UCSD-AML1 (cell line): Measurements from ENCODE around the gene CASKIN2.
"Not testable (repeated sequence)": the region's sequence is repeated elsewhere in the genome, so short reads cannot be mapped to it uniquely, and the experiment has no call there.

Experiments
- DNase-seq: peaks from one replicate; lab custom pipeline; 2025; ENCODE audit not compliant: unreplicated experiment; lab: John Stamatoyannopoulos, UW

Gene CASKIN2

DNA sequence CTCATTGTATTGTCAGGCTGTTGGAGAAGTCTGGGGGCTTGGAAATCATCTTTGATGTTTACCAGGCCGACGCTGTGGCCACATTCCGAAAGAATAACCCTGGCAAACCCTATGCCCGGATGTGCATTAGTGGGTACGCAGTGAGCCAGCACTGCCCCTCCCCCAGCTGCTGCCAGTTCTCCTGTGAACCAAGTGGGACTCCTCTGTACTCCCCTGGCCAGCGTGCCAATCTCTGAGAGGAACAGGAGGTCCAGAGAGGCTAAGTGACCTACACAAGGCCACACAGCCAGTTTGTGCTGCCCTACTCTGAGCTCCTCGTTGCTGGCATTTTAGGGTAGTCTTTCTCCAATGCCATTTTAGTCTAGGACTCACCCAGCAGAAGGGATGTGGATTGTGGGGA lies 8.3 kb upstream of the CASKIN2 start:
- DNase-seq = no peak

DNA sequence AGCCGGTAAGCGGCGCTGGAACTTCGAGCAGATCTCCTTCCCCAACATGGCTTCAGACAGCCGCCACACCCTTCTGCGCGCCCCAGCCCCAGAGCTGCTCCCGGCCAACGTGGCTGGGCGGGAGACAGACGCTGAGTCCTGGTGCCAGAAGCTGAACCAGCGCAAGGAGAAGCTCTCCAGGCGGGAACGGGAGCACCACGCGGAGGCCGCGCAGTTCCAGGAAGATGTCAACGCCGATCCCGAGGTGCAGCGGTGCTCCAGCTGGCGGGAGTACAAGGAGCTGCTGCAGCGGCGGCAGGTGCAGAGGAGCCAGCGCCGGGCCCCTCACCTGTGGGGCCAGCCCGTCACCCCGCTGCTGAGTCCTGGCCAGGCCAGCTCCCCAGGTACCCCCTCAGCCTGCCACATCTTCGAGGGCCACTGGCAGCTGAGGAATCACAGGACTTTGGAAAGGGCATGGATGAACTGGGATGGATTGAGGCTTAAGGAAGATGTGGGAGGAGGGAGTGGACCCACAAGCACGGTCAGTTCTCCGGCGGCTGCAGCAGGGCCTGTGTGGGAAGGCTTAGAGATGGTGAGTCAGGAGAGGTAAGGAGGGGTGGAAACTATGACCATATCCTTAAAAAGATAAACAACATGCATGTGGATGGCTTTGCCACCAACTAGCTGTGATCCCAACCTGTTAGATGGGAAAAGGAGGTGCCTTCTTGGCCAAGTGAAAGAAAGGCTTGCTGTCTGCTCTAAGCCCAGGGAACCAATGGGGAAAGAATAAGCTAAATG lies 6.8 kb upstream of the CASKIN2 start:
- DNase-seq = no peak

DNA sequence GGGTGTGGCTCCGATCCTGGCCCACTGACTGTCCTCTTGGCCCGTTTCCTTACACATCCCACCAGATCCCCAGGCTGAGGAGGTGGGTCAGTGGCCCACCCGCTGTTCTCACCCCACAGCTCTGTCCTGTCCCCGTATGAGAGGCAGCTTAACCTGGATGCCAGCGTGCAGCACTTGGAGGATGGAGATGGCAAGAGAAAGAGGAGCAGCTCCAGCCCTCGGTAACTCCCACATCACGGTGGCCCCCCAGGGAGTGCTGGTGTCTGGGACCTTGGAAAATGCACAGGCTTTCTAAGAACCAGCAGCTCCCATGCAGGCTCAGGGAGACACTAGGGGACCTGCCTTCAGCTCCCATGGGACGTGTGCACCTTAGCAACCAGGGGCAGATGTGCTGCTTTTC lies 6.0 kb upstream of the CASKIN2 start:
- no peak for DNase-seq

DNA sequence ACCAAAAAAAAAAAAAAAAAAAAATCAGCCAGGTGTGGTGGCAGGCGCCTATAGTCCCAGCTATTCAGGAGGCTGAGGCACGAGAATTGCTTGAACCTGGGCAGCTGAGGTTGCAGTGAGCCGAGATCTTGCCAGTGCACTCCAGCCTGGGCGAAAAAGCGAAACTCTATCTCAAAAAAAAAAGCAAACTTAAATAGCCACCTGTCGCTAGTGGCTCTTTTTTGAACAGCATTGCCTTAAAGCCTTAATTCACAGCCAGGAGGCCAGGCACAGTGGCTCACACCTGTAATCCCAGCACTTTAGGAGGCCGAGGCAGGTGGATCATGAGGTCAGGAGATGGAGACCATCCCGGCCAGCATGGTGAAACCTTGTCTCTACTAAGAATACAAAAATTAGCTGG lies 5.1 kb upstream of the CASKIN2 start:
- not testable (repeated sequence) for DNase-seq

DNA sequence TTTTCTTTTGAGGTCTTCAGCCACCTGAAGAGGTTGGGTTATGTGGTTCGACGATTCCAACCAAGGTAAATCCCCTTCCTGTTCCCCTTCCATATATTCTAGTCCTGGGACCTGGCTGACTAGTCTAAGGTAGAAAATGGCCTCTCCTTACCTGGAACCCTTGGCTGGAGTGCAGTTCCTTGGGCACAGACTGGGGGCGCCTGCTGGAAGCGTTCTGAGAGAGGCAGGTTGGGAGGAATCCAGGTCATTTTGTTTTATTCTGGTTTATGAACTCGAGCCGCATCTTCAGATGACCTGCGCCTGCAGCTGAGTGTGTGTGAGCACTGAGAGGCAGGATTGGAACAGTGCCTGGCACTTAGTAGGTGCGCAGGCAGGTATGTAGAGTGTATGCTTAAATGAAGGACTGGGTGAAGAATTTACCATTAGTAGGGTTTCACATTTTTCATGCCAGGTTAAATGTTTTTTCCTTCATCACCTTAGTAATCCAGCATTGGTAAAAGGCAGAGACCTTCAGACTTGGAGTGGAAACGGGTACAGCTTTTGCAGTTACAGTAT lies 3.7 kb upstream of the CASKIN2 start:
- no peak for DNase-seq

DNA sequence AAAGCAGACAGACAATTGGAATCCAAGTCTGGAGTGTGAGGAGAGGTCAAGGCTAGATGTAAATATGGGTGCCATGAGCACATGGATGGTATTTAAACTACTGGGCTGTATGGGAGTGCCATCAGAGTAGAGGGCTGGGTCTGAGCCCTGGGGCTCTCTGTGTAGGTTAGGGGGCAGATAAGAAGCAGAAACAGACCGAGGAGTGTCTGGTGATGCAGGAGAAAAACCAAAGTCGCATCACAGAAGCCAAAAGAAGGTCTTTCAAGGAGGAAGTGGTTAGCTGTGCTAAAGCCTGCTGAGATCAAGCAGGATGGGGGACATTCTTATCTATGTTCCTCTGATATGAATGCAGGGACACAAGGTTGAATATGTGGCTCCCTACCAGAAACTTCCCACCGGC lies 2.9 kb upstream of the CASKIN2 start:
- no peak for DNase-seq

DNA sequence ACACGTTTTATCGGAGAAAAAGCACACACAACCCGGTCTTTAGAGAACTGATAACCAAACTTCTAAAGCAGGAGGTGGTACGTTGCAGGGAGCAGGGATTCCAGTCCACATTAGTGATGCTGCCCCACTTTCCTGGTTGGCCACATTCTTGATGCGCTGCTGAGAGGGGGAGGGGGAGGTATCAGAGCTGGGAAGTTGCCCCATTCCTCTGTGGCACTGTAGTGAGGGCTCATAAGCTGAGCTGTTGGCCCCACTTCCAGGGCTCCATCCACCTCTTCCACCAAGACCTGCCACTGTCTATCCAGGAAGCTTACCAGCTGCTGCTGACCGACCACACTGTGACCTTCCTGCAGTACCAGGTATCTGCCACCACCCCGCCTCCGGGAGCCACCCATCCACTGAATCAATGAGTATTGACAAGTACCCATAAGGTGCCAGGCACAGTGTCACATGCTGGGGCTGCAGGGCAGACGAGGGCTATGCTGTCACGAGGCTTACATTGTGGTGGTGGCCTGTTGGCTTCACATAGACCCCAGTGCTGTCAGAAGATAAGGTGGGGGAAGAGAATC lies 2.0 kb upstream of the CASKIN2 start:
- DNase-seq = no peak

DNA sequence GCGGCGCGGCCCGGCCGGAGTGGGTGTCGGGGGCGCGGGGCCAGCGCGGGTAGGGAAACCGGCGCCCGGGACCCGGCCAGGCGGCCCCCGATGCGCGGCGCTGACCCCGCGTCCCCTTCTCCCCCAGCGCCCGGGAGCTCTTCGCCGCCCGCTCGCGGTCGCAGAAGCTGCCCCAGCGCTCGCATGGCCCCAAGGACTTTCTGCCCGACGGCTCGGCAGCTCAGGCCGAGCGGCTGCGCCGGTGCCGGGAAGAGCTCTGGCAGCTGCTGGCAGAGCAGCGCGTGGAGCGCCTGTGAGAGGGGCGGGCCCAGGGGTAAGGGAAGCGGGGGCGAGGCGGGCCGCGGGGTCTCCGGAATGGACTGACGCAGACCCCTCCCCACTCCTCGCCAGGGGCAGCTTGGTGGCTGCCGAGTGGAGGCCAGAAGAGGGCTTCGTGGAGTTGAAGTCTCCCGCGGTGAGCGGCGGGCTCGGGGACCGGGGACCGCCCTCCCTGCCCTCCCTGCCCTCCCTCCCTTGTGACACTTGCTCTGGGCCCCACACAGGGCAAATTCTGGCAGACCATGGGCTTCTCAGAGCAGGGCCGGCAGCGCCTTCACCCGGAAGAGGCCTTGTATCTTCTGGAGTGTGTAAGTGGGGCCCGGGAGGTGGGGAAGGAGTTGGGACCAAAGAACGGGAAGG lies 1.4 kb upstream of the CASKIN2 start:
- DNase-seq = peak; percentile 64

DNA sequence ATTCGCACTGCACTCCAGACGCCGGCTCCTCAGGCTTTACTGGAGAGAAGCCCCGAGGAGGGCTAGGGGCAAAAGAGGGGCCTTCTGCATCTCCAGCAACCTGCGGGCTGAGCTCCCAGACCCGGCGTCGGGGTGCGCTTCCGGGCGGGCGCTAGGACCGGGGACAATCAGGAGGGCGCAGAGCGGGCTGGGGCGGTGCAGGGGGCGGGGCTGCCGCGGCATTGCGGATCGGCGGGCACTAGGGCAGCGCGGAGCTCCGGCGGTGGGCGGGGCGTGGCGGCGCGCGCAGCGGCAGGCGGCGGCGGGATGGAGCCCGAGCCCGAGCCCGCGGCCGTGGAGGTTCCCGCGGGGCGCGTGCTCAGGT lies 900 bp upstream of the CASKIN2 start, which contains the start of gene TSEN54:
Gene TSEN54, plus strand, starts transcription at position 274 of the 364 bp plus-strand sequence. Its CDS starts 33 bp downstream, at position 307.
- DNase-seq = peak; percentile 94

DNA sequence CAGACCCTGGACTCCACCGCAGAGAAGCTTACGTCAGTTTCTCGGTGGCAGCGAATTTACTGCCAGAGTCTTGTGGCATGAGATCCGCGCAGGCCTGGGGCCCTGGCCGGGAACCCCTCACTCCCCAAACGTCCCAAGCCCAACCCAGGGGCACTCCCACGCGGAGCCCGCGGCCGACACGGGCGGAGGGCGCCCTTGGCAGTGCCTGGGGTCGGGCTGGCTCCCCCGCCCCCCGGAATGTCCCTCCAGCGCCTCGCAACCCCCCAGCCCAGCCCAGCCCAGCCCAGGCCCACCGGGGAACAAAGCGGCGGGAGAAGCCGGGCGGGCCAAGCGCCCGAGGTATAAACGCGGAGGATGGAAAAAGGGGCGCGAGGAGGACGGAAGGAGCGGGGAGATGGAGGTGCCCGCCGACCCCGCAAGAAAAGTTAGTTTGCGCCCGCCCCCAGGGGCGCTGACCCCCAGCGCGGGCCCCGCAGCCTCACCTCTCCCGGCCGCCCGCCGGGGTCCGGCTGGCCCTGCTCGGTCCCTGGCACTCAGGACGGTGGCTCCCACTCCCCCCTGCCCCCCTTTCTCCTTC lies 330 bp downstream of the CASKIN2 start:
- DNase-seq = no peak

DNA sequence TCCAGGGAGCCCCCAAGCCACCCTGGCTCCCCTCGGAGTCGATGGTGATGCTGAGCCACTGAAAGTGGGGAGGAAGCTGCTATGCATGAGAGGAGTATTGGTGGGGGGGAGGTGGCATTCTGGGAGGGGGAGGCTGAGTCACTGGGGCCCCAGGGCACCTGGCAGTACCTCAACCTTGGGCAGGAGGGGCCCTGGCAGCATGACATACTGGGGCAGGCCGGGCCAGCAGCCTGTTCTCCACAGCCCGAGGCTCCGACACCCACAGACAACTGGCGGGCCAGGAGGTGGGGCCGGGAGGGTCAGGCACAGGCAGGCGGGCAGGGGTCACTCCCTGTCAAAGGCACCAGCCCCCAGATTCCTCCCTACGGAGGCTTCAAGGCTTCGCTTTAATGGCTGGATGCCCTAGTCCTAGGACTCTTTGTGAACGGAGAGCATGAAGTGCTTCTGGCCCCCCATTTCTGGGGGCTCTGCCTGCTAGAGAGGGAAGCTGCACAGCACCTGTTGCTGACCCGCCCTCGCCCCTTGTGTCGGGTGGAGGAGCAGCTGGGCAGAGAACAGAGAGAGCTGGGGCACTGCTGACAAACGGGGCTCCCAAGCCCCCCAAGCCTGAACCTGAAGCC lies 928 bp downstream of the CASKIN2 start:
- DNase-seq = no peak

DNA sequence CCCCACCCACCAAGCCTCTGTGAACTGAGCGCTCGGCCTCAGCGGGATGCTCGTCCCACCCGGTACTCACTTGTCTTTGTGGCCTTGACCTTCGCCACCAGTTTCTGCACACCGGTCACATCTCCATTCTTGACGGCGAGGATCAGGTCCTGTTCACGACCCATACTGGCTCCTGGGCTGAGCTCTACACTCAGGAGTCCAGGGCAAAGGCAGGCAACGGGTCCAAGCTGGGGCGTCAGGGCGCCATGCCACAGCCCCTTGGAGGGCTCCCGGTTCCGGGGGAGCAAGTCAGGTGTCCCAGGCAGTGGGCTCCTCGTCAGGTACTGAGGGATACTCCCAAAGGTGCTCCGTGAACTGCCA lies 1.7 kb downstream of the CASKIN2 start:
- no peak for DNase-seq

DNA sequence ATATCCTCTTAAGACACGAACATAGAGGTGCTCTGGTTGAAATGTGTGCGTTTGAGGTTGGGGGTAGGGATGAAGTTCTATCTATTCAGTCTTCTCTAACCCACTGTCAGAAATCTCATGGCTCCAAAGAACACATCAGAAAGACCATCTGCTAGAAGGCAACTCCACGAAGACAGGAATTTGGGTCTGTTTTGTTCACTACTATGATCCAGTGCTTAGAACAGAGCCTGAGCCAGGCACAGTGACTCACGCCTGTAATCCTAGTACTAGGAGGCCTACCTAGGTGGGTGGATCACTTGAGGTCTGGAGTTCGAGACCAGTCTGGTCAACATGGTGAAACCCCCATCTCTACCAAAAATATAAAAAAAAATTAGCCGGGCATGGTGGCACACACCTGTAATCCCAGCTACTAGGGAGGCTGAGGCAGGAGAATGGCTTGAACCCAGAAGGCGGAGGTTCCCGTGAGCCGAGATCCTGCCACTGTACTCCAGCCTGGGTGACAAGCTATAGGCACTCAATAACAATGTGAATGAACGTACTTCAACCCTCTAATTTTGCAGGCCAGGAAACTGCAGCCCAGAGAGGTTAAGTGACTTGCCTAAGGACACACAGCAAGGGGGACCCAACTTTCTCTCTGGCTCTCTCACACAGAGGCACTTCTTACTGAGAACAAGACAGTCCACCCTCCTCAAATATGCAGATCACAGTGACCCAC lies 2.3 kb downstream of the CASKIN2 start:
- no peak for DNase-seq

DNA sequence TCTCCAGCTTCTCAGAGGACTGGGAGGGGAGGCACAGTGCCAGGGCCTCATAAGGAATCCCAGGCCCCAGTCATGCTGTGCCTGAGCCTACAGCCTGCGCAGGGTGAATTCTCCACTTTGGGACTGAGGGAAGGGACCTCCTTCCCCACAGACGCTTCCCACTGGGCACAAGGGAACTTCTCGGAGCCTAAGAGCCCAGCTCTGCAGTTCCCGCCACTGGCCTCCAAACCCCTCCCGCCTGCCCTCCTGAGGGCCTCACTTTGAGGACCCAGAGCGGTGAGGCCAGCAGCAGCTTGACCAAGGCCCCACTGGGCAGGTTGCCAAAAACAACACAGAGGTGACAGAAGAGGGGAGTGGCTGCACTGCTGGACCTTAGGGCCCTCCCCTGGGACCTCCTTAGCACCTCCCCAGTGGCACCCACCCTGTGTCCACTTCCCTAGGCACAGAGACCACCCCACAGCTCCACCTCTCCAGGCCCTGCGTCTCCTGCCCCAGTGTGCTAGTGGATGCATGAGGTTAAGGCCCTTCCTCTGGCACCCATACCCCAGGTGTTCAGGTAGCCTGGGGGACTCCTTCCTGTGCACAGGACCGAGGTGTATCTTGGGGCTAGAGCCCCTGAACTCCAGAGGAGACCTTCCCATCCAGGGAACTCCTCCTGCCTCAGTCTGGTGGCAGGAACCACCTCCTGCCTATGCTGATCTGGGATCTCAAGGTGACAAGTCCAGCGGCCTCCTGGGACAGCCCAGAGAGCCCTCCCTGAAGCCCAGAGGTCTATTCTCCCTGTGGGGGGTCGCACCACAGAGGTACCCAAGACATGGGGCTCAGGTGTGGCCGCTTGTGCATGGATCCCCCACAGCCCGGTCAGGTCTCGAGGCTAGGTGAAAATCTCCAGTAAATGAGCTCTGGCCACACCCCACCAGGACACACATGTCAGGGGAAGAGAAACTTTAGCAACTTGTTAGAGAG lies 3.4 kb downstream of the CASKIN2 start:
- no peak for DNase-seq

DNA sequence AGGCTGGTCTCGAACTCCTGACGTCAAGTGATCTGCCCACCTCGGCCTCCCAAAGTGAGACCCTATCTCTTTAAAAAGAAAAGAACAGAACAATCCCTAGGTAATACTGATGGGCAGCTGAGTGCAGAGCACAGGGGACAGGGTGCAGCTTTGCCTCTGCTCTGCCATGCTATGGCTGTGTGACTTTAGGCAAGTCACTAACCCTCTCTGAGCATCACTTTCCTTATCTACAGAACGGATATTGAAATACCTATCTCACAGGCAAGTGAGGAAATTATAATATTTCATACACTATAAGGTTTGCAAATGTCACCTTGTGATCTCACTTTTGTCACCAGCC lies 4.1 kb downstream of the CASKIN2 start:
- no peak for DNase-seq

DNA sequence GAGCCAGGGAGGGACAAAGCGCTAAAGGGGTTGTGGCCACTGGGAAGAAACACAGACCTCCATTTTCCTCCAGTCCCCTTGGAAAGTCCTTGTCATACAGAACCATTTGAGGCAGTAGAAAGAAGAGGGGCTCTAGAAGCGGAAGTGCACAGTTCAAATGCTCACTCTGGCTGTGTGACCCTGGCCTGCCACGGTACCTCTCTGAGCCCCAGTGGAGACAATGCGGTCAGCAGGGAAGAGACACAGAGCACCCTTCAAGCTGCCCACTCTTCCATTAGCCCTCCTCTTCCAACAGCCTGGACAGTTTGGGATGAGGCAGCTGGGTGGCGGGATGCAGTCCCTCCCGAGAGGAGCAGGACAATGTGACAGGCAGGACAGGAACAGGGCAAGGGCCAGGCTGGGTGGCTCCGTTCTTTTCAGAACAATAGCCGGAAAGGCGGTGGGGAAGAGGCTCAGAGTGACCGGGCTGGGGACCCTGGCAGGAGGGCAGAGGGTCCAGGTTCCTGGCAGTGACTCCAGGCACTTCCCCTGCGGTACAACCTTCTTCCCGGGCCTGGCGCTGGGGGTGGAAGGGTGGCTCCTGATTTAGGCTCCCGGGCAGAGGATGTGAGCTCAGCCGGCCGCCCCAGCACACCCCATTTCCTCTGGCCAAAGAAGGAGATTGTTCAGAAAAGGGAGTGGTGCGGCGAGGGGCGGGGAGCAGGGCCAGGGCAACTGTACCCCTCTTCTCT lies 5.6 kb downstream of the CASKIN2 start:
- no peak for DNase-seq

DNA sequence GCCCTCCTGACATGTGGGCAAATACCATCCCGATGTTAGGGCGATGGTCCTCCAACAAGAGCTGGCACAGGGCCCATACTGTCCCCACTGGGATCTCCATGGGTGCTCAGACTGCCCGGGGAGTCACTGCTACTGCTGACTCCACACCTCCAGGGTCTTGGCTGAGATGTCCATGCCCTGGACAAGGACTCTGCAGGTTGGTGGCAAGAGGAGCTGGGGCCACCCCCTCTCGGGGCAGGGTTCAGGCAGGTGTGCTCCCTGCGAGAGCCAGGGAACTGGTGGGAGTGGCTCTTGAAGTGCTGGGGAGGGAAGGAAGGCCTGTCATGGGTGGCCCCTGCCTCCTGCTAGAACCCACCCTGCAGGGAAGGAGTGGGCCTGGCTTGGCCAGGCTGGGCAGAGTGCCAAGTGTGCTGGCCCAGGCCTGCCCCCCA lies 6.4 kb downstream of the CASKIN2 start:
- DNase-seq = no peak

DNA sequence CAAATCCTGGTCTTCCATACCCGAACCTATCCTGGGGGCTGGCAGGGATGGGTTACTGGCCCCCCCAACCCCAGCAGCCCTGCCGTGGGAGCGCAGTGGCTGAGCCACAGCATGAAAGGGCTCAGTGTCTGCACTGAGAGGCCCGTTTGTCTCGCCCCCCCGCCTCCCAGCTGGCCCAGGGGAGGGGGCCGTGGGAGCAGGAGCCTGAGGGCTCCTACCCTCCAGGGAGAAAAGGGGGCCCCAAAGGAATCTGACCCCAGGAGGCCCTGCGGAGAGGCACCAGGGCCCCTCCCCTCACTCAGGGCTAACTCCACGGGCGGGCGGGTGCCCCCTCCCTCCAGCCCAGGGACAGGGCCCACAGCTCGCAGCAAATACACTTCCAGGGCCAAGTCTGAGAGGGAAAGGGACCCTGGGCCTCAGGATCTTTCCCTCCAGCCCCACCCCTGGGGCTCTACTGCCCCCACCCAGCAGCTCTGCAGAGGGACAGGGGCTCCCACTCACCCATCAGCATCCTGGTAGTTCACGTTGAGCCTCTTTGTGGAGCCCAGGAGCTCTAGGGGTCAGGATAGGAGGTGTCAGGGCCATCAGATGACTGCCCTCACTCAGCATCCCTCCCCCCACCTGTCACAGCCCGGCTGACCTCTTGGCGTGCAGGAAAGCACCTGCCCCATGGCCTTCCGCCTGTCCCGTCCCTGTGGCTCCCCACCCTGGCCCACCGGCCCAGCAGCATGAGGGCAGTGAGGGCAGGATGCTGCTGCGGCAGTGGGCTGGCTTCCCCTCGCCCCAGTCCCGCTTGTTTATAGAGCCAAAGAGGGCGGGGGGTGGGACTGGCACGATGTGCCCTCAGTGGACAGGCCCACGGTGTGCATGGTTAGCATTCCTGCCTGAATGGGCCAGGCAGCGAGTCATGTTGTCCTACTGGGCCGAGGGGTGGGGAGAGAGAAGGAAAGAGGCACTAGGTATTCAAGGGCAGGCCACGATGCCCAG lies 7.3 kb downstream of the CASKIN2 start:
- no peak for DNase-seq
